ENCODE measurements around the gene DAP. TPM values are rescaled to one million over a fixed set of nuclear protein-coding genes. Genes with fewer than 3 reads are reported as not detected.
"Not testable (repeated sequence)": the region's sequence is repeated elsewhere in the genome, so short reads cannot be mapped to it uniquely, and the experiment has no call there.

DAP gene
- 47.3 TPM for polyA plus RNA-seq (ENCODE audit: insufficient read length)

- DNase-seq (ENCODE audit: low read depth) = peak; percentile 86
Measured at GRCh38 chr5:10761185-10761932, at the start of gene DAP. DAP (minus strand) TSS chr5:10761234; CDS start chr5:10761068, 166 bp downstream.

- no peak for DNase-seq (ENCODE audit: low read depth)
Measured at GRCh38 chr5:10808347-10809226, 47.6 kb upstream of the DAP start.

GRCh38 chr5:10801931-10802666 is 41.1 kb upstream of the DAP start:
- no peak for DNase-seq (ENCODE audit: low read depth)

- no peak for DNase-seq (ENCODE audit: low read depth)
Measured at GRCh38 chr5:10800852-10801251, 39.8 kb upstream of the DAP start.

GRCh38 chr5:10797261-10797660 is 36.2 kb upstream of the DAP start:
- DNase-seq (ENCODE audit: low read depth) = no peak

GRCh38 chr5:10793785-10794184 is 32.8 kb upstream of the DAP start:
- DNase-seq (ENCODE audit: low read depth) = no peak

- no peak for DNase-seq (ENCODE audit: low read depth)
Measured at GRCh38 chr5:10792336-10792735, 31.3 kb upstream of the DAP start.

- no peak for DNase-seq (ENCODE audit: low read depth)
Measured at GRCh38 chr5:10789726-10790125, 28.7 kb upstream of the DAP start.

- no peak for DNase-seq (ENCODE audit: low read depth)
Measured at GRCh38 chr5:10789021-10789420, 28.0 kb upstream of the DAP start.

GRCh38 chr5:10788358-10788757 is 27.3 kb upstream of the DAP start:
- DNase-seq (ENCODE audit: low read depth) = no peak

- DNase-seq (ENCODE audit: low read depth) = no peak
Measured at GRCh38 chr5:10786835-10787234, 25.8 kb upstream of the DAP start.

- DNase-seq (ENCODE audit: low read depth) = not testable (repeated sequence)
Measured at GRCh38 chr5:10780208-10780607, 19.2 kb upstream of the DAP start.

- DNase-seq (ENCODE audit: low read depth) = no peak
Measured at GRCh38 chr5:10779592-10779991, 18.6 kb upstream of the DAP start.

GRCh38 chr5:10778179-10778910 is 17.3 kb upstream of the DAP start:
- no peak for DNase-seq (ENCODE audit: low read depth)

- DNase-seq (ENCODE audit: low read depth) = no peak
Measured at GRCh38 chr5:10775646-10776045, 14.6 kb upstream of the DAP start.

- DNase-seq (ENCODE audit: low read depth) = no peak
Measured at GRCh38 chr5:10772901-10773585, 12.0 kb upstream of the DAP start.

GRCh38 chr5:10768328-10768899 is 7.4 kb upstream of the DAP start:
- DNase-seq (ENCODE audit: low read depth) = no peak

- no peak for DNase-seq (ENCODE audit: low read depth)
Measured at GRCh38 chr5:10762776-10763500, 1.9 kb upstream of the DAP start.

- no peak for DNase-seq (ENCODE audit: low read depth)
Measured at GRCh38 chr5:10761933-10762775, 1.1 kb upstream of the DAP start.

Data from forelimb muscle (tissue), 1 donor.